Measurements from ENCODE around the gene CRYL1. TPM values are rescaled to one million over a fixed set of nuclear protein-coding genes. Genes with fewer than 3 reads are reported as not detected.

Gene CRYL1
- total and polyA plus RNA-seq, 2 of the 4 experiments (the other 2 are of a cell fraction), result 11.7 to 16.4 TPM

DNA sequence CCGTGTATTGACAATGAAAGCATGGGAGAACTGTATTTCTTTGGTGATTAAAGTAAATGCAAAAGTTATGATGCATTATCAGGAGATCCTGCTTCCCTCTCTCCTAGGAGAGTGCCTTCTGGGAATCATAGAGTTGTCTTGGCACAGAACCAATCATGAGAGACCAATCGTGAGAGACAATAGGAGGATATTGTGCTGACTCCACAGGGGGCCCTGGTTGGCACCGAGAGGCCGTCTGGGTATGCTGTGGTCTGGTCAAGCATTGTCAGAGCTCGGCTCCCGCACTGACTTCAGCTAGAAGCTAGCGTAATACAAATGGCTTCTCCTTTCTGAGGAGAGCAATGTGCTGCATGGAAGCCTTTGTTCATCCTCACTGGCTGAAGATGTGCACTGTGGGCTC is 162.1 kb downstream of the CRYL1 start:
- TF ChIP-seq NFE2L2 (IDR thresholded peaks at IDR 0.05; ENCODE audit: low read depth, low read length), result no peak
- peaks cover 8% of the 10 kb centered on the region for H3K27me3 ChIP-seq (ENCODE audit: control insufficient read depth, insufficient read depth, low read length)
- no peak overlapping the region for H3K56ac ChIP-seq (ENCODE audit: extremely low read depth, insufficient read depth, low read length)
- ATAC-seq (ENCODE audit: low read depth), result no peak
- no peak overlapping the region for H3K27ac ChIP-seq (ENCODE audit: insufficient read depth, low read length)
- no peak overlapping the region for H4K5ac ChIP-seq (ENCODE audit: low read depth, low read length)
- no peak overlapping the region for H2BK20ac ChIP-seq (ENCODE audit: low read depth, low read length)
- no peak overlapping the region for H2BK15ac ChIP-seq (ENCODE audit: low read depth, low read length)
- no peaks in the 10 kb centered on the region for H4K20me1 ChIP-seq (ENCODE audit: insufficient read depth, low read length)
- 100% methylated on average over 1 of the region's 7 CpGs; no CpG with 5 or more reads in 1 of the 2 experiments for WGBS, 2 experiments (ENCODE audit: extremely low coverage in 2 of 2, insufficient read length in 1 of 2)
- no peak overlapping the region for H3K23ac ChIP-seq (ENCODE audit: low read depth, low read length)
- BruUV-seq (replicated peaks), result no TSS peak
- no peak overlapping the region for H4K91ac ChIP-seq (ENCODE audit: insufficient read depth, low read depth, low read length)
- ChIA-PET POLR2A (ENCODE audit: unreplicated experiment) (no interaction called here), CTCF (interaction anchor here (0.6 kb wide), 1 partner anchor 702 kb away, joined by 4 read pairs; no protein-coding TSS in a partner anchor)
- no peak overlapping the region for H2AK9ac ChIP-seq (replicated peaks; ENCODE audit: low read depth, low read length, poor library complexity)
- peaks cover 16% of the 10 kb centered on the region for H3K9me1 ChIP-seq (ENCODE audit: insufficient read depth, low read length)
- H3K4me1 ChIP-seq (ENCODE audit: control insufficient read depth, insufficient read depth, low read length), result peaks cover 5% of the 10 kb centered on the region
- dilution Hi-C loops (cut with HindIII; ENCODE audit: low sequenced_read_pairs, unreplicated experiment) (no loop called here), intact Hi-C loops (cut with micrococcal nuclease) (no loop called here), in situ Hi-C loops (cut with MboI; ENCODE audit: low sequenced_read_pairs) (no loop called here)
- no peak overlapping the region for H2AK5ac ChIP-seq (ENCODE audit: low read depth, low read length)
- H2BK5ac ChIP-seq (ENCODE audit: low read depth, low read length, poor library complexity, severe bottlenecking), result no peak overlapping the region
- no peaks in the 10 kb centered on the region for H3K9me3 ChIP-seq (ENCODE audit: control insufficient read depth, insufficient read depth, low read length)
- H3K18ac ChIP-seq (ENCODE audit: low read depth, low read length), result no peak overlapping the region
- H3K9ac ChIP-seq (ENCODE audit: low read depth, low read length), result no peak overlapping the region
- no peaks in the 10 kb centered on the region for H3K79me1 ChIP-seq (ENCODE audit: low read depth in 1 of 2, low read length in 2 of 2)
- no peaks in the 10 kb centered on the region for H3K36me3 ChIP-seq (ENCODE audit: control insufficient read depth, insufficient read depth, low read length)
- no peak overlapping the region for H3K14ac ChIP-seq (replicated peaks; ENCODE audit: low read depth, low read length)
- H3K4me3 ChIP-seq (ENCODE audit: insufficient read depth, low read depth, low read length), result no peak overlapping the region
- no peak overlapping the region for H2BK120ac ChIP-seq (ENCODE audit: low read depth, low read length)
- H4K8ac ChIP-seq (ENCODE audit: low read depth in 2 of 2, low read length in 2 of 2), result no peak overlapping the region
- no peak overlapping the region for H2AFZ ChIP-seq (replicated peaks; ENCODE audit: low read length, poor library complexity)
- no peak overlapping the region for H3K4ac ChIP-seq (ENCODE audit: low read depth, low read length)
- no peak overlapping the region for H3K4me2 ChIP-seq (ENCODE audit: low read depth, low read length)
- DNase-seq, result no peak
